ENCODE results near the gene BRIX1. TPM values are rescaled to one million over a fixed set of nuclear protein-coding genes. Genes with fewer than 3 reads are reported as not detected.

The BRIX1 gene
- total and polyA plus RNA-seq, 9 of the 15 experiments (the other 6 are each of a cell fraction or from before 2014, with no cell fraction given), result 115 to 193 (median 159) TPM

- no peak for TF ChIP-seq TEAD1 (CRISPR knock-in tag; IDR thresholded peaks at IDR 0.05)
- TF ChIP-seq CHCHD3 (CRISPR knock-in tag; IDR thresholded peaks at IDR 0.05), result peak; percentile 72; the same call in 1 of the 2 replicates
- TF ChIP-seq ZNF436 (CRISPR knock-in tag; IDR thresholded peaks at IDR 0.05), result no peak
- TF ChIP-seq, protein P1, sequence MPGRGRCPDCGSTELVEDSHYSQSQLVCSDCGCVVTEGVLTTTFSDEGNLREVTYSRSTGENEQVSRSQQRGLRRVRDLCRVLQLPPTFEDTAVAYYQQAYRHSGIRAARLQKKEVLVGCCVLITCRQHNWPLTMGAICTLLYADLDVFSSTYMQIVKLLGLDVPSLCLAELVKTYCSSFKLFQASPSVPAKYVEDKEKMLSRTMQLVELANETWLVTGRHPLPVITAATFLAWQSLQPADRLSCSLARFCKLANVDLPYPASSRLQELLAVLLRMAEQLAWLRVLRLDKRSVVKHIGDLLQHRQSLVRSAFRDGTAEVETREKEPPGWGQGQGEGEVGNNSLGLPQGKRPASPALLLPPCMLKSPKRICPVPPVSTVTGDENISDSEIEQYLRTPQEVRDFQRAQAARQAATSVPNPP (IDR thresholded peaks at IDR 0.05; ENCODE audit: borderline replicate concordance, insufficient read depth, insufficient read length), result no peak
- TF ChIP-seq PBX2 (CRISPR knock-in tag; IDR thresholded peaks at IDR 0.05; ENCODE audit: low read depth), result no peak
- peak; percentile 37; the same call in 1 of the 2 replicates for TF ChIP-seq PBX2 (tag; conservative IDR thresholded peaks at IDR 0.05; ENCODE audit: low read depth)
- TF ChIP-seq ZNF239 (CRISPR knock-in tag; IDR thresholded peaks at IDR 0.05), result no peak
- no peak for TF ChIP-seq HMG20B (CRISPR knock-in tag; IDR thresholded peaks at IDR 0.05)
- no peak for TF ChIP-seq ZNF76 (CRISPR knock-in tag; IDR thresholded peaks at IDR 0.05; ENCODE audit: borderline replicate concordance)
- TF ChIP-seq POLR2AphosphoS2 (IDR thresholded peaks at IDR 0.05; ENCODE audit: low read length), result no peak; the same call in 1 of the 2 replicates
- TF ChIP-seq, protein P2, sequence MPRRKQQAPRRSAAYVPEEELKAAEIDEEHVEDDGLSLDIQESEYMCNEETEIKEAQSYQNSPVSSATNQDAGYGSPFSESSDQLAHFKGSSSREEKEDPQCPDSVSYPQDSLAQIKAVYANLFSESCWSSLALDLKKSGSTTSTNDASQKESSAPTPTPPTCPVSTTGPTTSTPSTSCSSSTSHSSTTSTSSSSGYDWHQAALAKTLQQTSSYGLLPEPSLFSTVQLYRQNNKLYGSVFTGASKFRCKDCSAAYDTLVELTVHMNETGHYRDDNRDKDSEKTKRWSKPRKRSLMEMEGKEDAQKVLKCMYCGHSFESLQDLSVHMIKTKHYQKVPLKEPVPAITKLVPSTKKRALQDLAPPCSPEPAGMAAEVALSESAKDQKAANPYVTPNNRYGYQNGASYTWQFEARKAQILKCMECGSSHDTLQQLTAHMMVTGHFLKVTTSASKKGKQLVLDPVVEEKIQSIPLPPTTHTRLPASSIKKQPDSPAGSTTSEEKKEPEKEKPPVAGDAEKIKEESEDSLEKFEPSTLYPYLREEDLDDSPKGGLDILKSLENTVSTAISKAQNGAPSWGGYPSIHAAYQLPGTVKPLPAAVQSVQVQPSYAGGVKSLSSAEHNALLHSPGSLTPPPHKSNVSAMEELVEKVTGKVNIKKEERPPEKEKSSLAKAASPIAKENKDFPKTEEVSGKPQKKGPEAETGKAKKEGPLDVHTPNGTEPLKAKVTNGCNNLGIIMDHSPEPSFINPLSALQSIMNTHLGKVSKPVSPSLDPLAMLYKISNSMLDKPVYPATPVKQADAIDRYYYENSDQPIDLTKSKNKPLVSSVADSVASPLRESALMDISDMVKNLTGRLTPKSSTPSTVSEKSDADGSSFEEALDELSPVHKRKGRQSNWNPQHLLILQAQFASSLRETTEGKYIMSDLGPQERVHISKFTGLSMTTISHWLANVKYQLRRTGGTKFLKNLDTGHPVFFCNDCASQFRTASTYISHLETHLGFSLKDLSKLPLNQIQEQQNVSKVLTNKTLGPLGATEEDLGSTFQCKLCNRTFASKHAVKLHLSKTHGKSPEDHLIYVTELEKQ (CRISPR knock-in tag; IDR thresholded peaks at IDR 0.05), result no peak
- TF ChIP-seq ZKSCAN8 (CRISPR knock-in tag; IDR thresholded peaks at IDR 0.05), result 0 out of 2 replicates have a peak, but pooled peaks have one; percentile 39
- no peak for TF ChIP-seq KAT8 (IDR thresholded peaks at IDR 0.05; ENCODE audit: low read depth)
- TF ChIP-seq, protein P3, sequence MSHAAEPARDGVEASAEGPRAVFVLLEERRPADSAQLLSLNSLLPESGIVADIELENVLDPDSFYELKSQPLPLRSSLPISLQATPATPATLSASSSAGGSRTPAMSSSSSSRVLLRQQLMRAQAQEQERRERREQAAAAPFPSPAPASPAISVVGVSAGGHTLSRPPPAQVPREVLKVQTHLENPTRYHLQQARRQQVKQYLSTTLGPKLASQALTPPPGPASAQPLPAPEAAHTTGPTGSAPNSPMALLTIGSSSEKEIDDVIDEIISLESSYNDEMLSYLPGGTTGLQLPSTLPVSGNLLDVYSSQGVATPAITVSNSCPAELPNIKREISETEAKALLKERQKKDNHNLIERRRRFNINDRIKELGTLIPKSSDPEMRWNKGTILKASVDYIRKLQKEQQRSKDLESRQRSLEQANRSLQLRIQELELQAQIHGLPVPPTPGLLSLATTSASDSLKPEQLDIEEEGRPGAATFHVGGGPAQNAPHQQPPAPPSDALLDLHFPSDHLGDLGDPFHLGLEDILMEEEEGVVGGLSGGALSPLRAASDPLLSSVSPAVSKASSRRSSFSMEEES (CRISPR knock-in tag; IDR thresholded peaks at IDR 0.05), result no peak
- TF ChIP-seq HNRNPUL1 (IDR thresholded peaks at IDR 0.05; ENCODE audit: low read length), result no peak
- TF ChIP-seq CXXC5 (CRISPR knock-in tag; IDR thresholded peaks at IDR 0.05), result peak; percentile 20; the same call in 1 of the 2 replicates
- no peak for TF ChIP-seq ZNF133 (CRISPR knock-in tag; IDR thresholded peaks at IDR 0.05)
- peak; percentile 60 for TF ChIP-seq CREM (IDR thresholded peaks at IDR 0.05; ENCODE audit: low read depth)
- TF ChIP-seq TBL1XR1 (IDR thresholded peaks at IDR 0.05; ENCODE audit: low read length in 2 of 2), result peak in 1 of 2 experiments; percentile 83; a peak in 1 of 4 replicates
Measured at GRCh38 chr5:34923694-34924461, 8.4 kb downstream of the BRIX1 start (continued).

All from K562 (cell line).